Sigmoid colon (tissue), 4 donors: ENCODE data around the gene COQ7.

Experiments
- CTCF ChIP-seq, 4 experiments: fragments of 450-650 bp in 3 of 4; fragments of 200-600 bp in 1 of 4; IDR thresholded peaks; one replicate each; pipeline ENCODE4 v1.5.1; 2016 to 2019; ENCODE audit warnings: antibody characterized with exemption in 4 of 4, mild to moderate bottlenecking in 3 of 4, moderate library complexity in 2 of 4
- POLR2A ChIP-seq, 2 donors: fragments of 450-650 bp; IDR thresholded peaks; one replicate each; pipeline ENCODE4 v1.6.1; 2016; ENCODE audit warnings: antibody characterized with exemption in 2 of 2, mild to moderate bottlenecking in 2 of 2, moderate library complexity in 2 of 2
- POLR2AphosphoS5 ChIP-seq, 4 donors: sonication (generic); formaldehyde crosslinking; IDR thresholded peaks; one replicate each; pipeline ENCODE4 v1.6.1; 2017; ENCODE audit warnings: antibody characterized with exemption in 4 of 4

- TF ChIP-seq CTCF (IDR thresholded peaks at IDR 0.05) (no peak), POLR2A (IDR thresholded peaks at IDR 0.05) (no peak), POLR2AphosphoS5 (IDR thresholded peaks at IDR 0.05) (no peak)
These were observed 21.0 kb downstream of the COQ7 start for GRCh38 chr16:19088341-19088916.
